ENCODE measurements around the gene EZH1.
"Not testable (repeated sequence)": the region's sequence is repeated elsewhere in the genome, so short reads cannot be mapped to it uniquely, and the experiment has no call there.

Gene EZH1

GRCh38 chr17:42780851-42781638 lies 36.2 kb upstream of the EZH1 start:
- no peaks in the 10 kb centered on the region for H3K9me3 ChIP-seq (ENCODE audit: control insufficient read depth, insufficient read depth, low read length)
- H3K4me1 ChIP-seq (ENCODE audit: control insufficient read depth, insufficient read depth, low read length): 0 out of 2 replicates have a peak, but pooled peaks cover 5% of the 10 kb centered on the region
- H3K27ac ChIP-seq (ENCODE audit: low read depth, low read length): no peak overlapping the region
- no peak overlapping the region; the same call in 1 of the 2 replicates for H3K9ac ChIP-seq (ENCODE audit: low read depth, low read length)
- peaks cover 20% of the 10 kb centered on the region for H3K27me3 ChIP-seq (ENCODE audit: control insufficient read depth, insufficient read depth, low read length)
- H3K36me3 ChIP-seq (ENCODE audit: control insufficient read depth, insufficient read depth, low read length): peaks cover 30% of the 10 kb centered on the region
- H3K4me3 ChIP-seq (ENCODE audit: low read depth, low read length): peak overlapping the region; percentile 63

GRCh38 chr17:42779936-42780850 lies 35.4 kb upstream of the EZH1 start, which contains the start of gene WNK4:
TSS of gene WNK4 (plus strand) at chr17:42780610. CDS start at chr17:42780699, 89 bp downstream.
- Histone ChIP-seq H3K4me1 (ENCODE audit: control insufficient read depth, insufficient read depth, low read length) (0 out of 2 replicates have a peak, but pooled peaks cover 5% of the 10 kb centered on the region), H3K36me3 (ENCODE audit: control insufficient read depth, insufficient read depth, low read length) (peaks cover 38% of the 10 kb centered on the region), H3K27me3 (ENCODE audit: control insufficient read depth, insufficient read depth, low read length) (peaks cover 20% of the 10 kb centered on the region), H3K27ac (ENCODE audit: low read depth, low read length) (peak within 1 kb of the TSS; percentile 68), H3K9me3 (ENCODE audit: control insufficient read depth, insufficient read depth, low read length) (no peaks in the 10 kb centered on the region), H3K9ac (ENCODE audit: low read depth, low read length) (no peak within 1 kb of the TSS; the same call in 1 of the 2 replicates), H3K4me3 (ENCODE audit: low read depth, low read length) (peak within 1 kb of the TSS; percentile 63)

DNA sequence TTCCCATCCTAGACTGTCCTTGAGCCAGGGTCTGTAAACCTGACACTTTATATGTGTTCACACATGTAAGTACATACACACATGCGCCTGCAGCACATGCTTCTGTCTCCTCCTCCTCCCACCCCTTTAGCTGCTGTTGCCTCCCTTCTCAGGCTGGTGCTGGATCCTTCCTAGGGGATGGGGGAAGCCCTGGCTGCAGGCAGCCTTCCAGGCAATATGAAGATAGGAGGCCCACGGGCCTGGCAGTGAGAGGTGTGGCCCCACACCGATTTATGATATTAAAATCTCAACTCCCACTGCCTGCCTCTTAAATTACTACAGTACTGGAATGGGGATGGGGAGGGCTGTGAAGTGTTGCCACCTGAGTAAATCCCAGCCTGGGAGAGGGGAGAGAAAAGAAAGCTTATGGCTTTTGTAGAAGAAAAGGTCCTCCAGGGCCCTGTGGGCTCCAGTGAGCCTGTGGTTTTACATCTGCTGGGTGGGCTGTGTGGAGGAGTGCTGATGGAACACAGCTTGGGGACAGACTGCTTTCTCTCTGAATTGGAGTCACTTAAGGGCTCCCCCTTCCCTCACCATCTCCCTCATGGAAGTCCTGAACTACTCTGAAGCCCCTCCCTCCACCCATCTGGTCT lies 34.6 kb upstream of the EZH1 start:
- H3K4me3 ChIP-seq (ENCODE audit: low read depth, low read length): peak overlapping the region; percentile 63
- H3K27me3 ChIP-seq (ENCODE audit: control insufficient read depth, insufficient read depth, low read length): peaks cover 20% of the 10 kb centered on the region
- no peak overlapping the region for H3K27ac ChIP-seq (ENCODE audit: low read depth, low read length)
- no peak overlapping the region for H3K9ac ChIP-seq (ENCODE audit: low read depth, low read length)
- peaks cover 46% of the 10 kb centered on the region for H3K36me3 ChIP-seq (ENCODE audit: control insufficient read depth, insufficient read depth, low read length)
- no peaks in the 10 kb centered on the region for H3K9me3 ChIP-seq (ENCODE audit: control insufficient read depth, insufficient read depth, low read length)
- H3K4me1 ChIP-seq (ENCODE audit: control insufficient read depth, insufficient read depth, low read length): 0 out of 2 replicates have a peak, but pooled peaks cover 5% of the 10 kb centered on the region

- 0 out of 2 replicates have a peak, but pooled peaks cover 5% of the 10 kb centered on the region for H3K4me1 ChIP-seq (ENCODE audit: control insufficient read depth, insufficient read depth, low read length)
Measured at GRCh38 chr17:42778570-42778969, 33.7 kb upstream of the EZH1 start.

DNA sequence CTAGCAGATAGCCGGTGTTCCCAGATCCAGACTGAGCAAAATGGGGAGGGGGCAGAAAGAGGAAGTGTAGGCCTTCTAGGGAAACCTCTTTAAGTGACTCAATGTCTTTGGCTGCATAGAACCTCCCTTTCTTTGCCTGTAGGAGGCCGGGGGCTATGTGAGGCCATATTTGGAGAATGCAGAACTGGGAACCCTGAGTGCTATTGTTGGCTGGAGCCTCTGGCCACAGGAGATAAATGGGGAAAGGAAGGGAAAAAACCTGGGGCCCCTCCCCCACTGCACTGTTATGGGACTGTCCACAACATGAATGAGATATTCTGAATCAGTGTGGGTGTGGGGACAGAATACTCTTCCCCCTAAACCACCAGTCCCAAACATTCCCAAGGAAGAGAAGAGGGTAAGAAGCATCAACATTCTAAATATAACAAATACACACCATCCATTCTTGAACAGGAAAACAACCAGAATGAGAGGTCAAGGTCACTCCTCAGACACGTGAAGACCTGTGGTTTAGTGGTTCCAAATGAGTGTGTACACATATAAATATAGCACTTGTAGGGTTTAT lies 30.8 kb upstream of the EZH1 start:
- Histone ChIP-seq H3K9me3 (ENCODE audit: control insufficient read depth, insufficient read depth, low read length) (no peaks in the 10 kb centered on the region), H3K4me1 (ENCODE audit: control insufficient read depth, insufficient read depth, low read length) (0 out of 2 replicates have a peak, but pooled peaks cover 5% of the 10 kb centered on the region), H3K27ac (ENCODE audit: low read depth, low read length) (no peak overlapping the region), H3K27me3 (ENCODE audit: control insufficient read depth, insufficient read depth, low read length) (no peaks in the 10 kb centered on the region; the same call in 1 of the 2 replicates), H3K36me3 (ENCODE audit: control insufficient read depth, insufficient read depth, low read length) (peaks cover 48% of the 10 kb centered on the region), H3K4me3 (ENCODE audit: low read depth, low read length) (no peak overlapping the region), H3K9ac (ENCODE audit: low read depth, low read length) (no peak overlapping the region)

More at GRCh38 chr17:42778570-42778969, 33.7 kb upstream of the EZH1 start:
- Histone ChIP-seq H3K36me3 (ENCODE audit: control insufficient read depth, insufficient read depth, low read length) (peaks cover 48% of the 10 kb centered on the region), H3K9me3 (ENCODE audit: control insufficient read depth, insufficient read depth, low read length) (no peaks in the 10 kb centered on the region), H3K4me3 (ENCODE audit: low read depth, low read length) (no peak overlapping the region), H3K9ac (ENCODE audit: low read depth, low read length) (no peak overlapping the region), H3K27ac (ENCODE audit: low read depth, low read length) (no peak overlapping the region), H3K27me3 (ENCODE audit: control insufficient read depth, insufficient read depth, low read length) (peaks cover 20% of the 10 kb centered on the region)

DNA sequence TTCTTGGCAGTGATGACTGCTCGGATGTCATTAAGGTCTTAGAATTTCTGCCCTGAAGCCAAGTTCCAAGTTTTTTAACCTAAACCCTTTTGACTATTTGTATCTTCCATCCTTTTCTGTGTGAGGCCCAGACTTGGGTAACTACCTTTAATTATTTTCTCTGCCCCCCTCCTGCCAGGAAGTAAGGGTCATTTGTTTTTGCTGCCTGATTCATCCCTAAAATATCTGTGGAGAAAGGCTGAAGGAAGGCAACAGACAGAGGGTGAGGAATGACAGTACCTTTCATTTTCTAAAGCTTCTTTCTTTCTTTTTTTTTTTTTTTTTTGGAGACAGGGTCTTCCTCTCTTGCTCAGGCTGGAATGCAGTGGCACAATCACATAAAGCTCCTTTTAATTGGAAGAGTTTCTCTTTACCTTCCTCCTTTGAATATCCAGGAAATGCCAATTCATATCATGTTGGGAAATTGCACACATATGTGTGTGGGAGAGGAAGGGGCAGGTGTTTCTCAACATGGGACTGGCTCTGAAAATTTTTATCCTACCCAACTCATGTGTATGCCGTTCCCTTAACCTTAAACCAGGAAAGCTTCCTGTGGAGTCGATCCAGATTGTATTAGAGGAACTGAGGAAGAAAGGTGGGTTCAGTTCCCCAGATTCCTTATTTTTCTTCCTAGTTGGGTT lies 29.4 kb upstream of the EZH1 start:
- H3K36me3 ChIP-seq (ENCODE audit: control insufficient read depth, insufficient read depth, low read length): peaks cover 45% of the 10 kb centered on the region
- H3K9me3 ChIP-seq (ENCODE audit: control insufficient read depth, insufficient read depth, low read length): no peaks in the 10 kb centered on the region
- peak overlapping the region; percentile 75 for H3K4me3 ChIP-seq (ENCODE audit: low read depth, low read length)
- no peaks in the 10 kb centered on the region for H3K4me1 ChIP-seq (ENCODE audit: control insufficient read depth, insufficient read depth, low read length)
- H3K27ac ChIP-seq (ENCODE audit: low read depth, low read length): peak overlapping the region; percentile 59
- no peaks in the 10 kb centered on the region for H3K27me3 ChIP-seq (ENCODE audit: control insufficient read depth, insufficient read depth, low read length)
- H3K9ac ChIP-seq (ENCODE audit: low read depth, low read length): no peak overlapping the region

DNA sequence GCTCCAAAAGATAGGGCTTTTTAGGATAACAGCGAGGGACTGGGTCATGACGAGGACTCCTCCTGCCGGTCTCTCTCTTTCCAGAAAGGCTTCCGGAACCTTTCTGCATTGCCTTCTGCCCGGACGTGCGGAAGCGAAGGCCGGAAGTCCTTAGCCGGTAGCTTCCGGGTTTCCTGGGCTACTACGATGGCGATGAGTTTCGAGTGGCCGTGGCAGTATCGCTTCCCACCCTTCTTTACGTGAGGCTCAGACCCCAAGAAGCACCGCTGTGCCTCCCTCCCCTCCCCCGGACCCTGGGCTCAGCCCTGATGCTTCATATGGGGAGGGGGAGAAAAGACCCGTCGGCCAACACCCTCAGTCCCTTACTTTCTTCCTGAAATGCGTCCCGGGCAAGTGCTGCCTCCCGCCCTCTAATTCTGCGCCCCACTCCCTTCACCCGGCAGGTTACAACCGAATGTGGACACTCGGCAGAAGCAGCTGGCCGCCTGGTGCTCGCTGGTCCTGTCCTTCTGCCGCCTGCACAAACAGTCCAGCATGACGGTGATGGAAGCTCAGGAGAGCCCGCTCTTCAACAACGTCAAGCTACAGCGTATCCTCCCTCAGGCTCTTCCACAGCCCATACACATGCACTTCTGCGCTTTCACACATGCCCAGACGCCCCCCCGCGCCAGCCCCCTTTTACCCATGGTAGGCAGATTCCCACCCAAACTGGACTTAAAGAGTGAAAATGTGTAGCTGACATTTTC lies 28.6 kb upstream of the EZH1 start, which contains the start of gene VPS25:
VPS25 (plus strand) TSS at position 160 of the 746 bp plus-strand sequence; CDS start at position 187, 27 bp downstream.
- Histone ChIP-seq H3K27ac (ENCODE audit: low read depth, low read length) (peak within 1 kb of the TSS; percentile 51), H3K4me1 (ENCODE audit: control insufficient read depth, insufficient read depth, low read length) (no peaks in the 10 kb centered on the region), H3K36me3 (ENCODE audit: control insufficient read depth, insufficient read depth, low read length) (peaks cover 38% of the 10 kb centered on the region), H3K9ac (ENCODE audit: low read depth, low read length) (peak within 1 kb of the TSS; percentile 65), H3K27me3 (ENCODE audit: control insufficient read depth, insufficient read depth, low read length) (no peaks in the 10 kb centered on the region), H3K9me3 (ENCODE audit: control insufficient read depth, insufficient read depth, low read length) (no peaks in the 10 kb centered on the region), H3K4me3 (ENCODE audit: low read depth, low read length) (peak within 1 kb of the TSS; percentile 75)

GRCh38 chr17:42772945-42773289 lies 28.1 kb upstream of the EZH1 start:
- H3K36me3 ChIP-seq (ENCODE audit: control insufficient read depth, insufficient read depth, low read length): peaks cover 33% of the 10 kb centered on the region
- H3K9ac ChIP-seq (ENCODE audit: low read depth, low read length): peak overlapping the region; percentile 65; the same call in 1 of the 2 replicates
- H3K9me3 ChIP-seq (ENCODE audit: control insufficient read depth, insufficient read depth, low read length): no peaks in the 10 kb centered on the region
- H3K27ac ChIP-seq (ENCODE audit: low read depth, low read length): peak overlapping the region; percentile 51
- H3K4me3 ChIP-seq (ENCODE audit: low read depth, low read length): peak overlapping the region; percentile 75
- no peaks in the 10 kb centered on the region for H3K4me1 ChIP-seq (ENCODE audit: control insufficient read depth, insufficient read depth, low read length)
- H3K27me3 ChIP-seq (ENCODE audit: control insufficient read depth, insufficient read depth, low read length): no peaks in the 10 kb centered on the region

GRCh38 chr17:42769964-42770363 lies 25.1 kb upstream of the EZH1 start:
- not testable (repeated sequence) for H3K36me3 ChIP-seq (ENCODE audit: control insufficient read depth, insufficient read depth, low read length); H3K27me3 ChIP-seq (ENCODE audit: control insufficient read depth, insufficient read depth, low read length); H3K27ac ChIP-seq (ENCODE audit: low read depth, low read length); H3K9ac ChIP-seq (ENCODE audit: low read depth, low read length); H3K4me1 ChIP-seq (ENCODE audit: control insufficient read depth, insufficient read depth, low read length); H3K9me3 ChIP-seq (ENCODE audit: control insufficient read depth, insufficient read depth, low read length); H3K4me3 ChIP-seq (ENCODE audit: low read depth, low read length)
